ENCODE data around the gene TUBB6.

GRCh38 chr18:12346240-12346565 is 38.2 kb downstream of the TUBB6 start:
- TF ChIP-seq POLR2A (IDR thresholded peaks at IDR 0.05; ENCODE audit: insufficient read depth in 1 of 2, low read depth in 2 of 2, low read length in 2 of 2) (no peak), MTA3 (CRISPR knock-in tag; IDR thresholded peaks at IDR 0.05) (no peak), TCF7L2 (IDR thresholded peaks at IDR 0.05; ENCODE audit: low read depth, low read length) (no peak), AKNA (CRISPR knock-in tag; IDR thresholded peaks at IDR 0.05; ENCODE audit: borderline replicate concordance) (no peak), PAX8 (CRISPR knock-in tag; IDR thresholded peaks at IDR 0.05; ENCODE audit: borderline replicate concordance) (no peak), MXI1 (IDR thresholded peaks at IDR 0.05; ENCODE audit: borderline replicate concordance, low read depth, low read length) (no peak), ZNF180 (CRISPR knock-in tag; IDR thresholded peaks at IDR 0.05; ENCODE audit: borderline replicate concordance, low read depth) (no peak), FOSL1 (CRISPR knock-in tag; IDR thresholded peaks at IDR 0.05; ENCODE audit: borderline replicate concordance) (no peak), JUN (CRISPR knock-in tag; IDR thresholded peaks at IDR 0.05) (no peak)
- TF ChIP-seq, protein P1, sequence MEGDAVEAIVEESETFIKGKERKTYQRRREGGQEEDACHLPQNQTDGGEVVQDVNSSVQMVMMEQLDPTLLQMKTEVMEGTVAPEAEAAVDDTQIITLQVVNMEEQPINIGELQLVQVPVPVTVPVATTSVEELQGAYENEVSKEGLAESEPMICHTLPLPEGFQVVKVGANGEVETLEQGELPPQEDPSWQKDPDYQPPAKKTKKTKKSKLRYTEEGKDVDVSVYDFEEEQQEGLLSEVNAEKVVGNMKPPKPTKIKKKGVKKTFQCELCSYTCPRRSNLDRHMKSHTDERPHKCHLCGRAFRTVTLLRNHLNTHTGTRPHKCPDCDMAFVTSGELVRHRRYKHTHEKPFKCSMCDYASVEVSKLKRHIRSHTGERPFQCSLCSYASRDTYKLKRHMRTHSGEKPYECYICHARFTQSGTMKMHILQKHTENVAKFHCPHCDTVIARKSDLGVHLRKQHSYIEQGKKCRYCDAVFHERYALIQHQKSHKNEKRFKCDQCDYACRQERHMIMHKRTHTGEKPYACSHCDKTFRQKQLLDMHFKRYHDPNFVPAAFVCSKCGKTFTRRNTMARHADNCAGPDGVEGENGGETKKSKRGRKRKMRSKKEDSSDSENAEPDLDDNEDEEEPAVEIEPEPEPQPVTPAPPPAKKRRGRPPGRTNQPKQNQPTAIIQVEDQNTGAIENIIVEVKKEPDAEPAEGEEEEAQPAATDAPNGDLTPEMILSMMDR (CRISPR knock-in tag; IDR thresholded peaks at IDR 0.05), result no peak

All from HepG2 (cell line).